ENCODE results near the gene GRM5.
"Not testable (repeated sequence)": the region's sequence is repeated elsewhere in the genome, so short reads cannot be mapped to it uniquely, and the experiment has no call there.

The GRM5 gene

GRCh38 chr11:88536616-88537265 is 529.0 kb downstream of the GRM5 start:
- H3K4me3 ChIP-seq (ENCODE audit: low read depth, low read length), result no peak overlapping the region
- no peak for DNase-seq (ENCODE audit: low read depth)
- no peak for TF ChIP-seq CTCF (IDR thresholded peaks at IDR 0.05; ENCODE audit: low read depth, low read length, missing control alignments)

GRCh38 chr11:88535916-88536547 is 529.8 kb downstream of the GRM5 start:
- TF ChIP-seq CTCF (IDR thresholded peaks at IDR 0.05; ENCODE audit: low read depth, low read length, missing control alignments), result no peak
- DNase-seq (ENCODE audit: low read depth), result no peak
- H3K4me3 ChIP-seq (ENCODE audit: low read depth, low read length), result no peak overlapping the region

GRCh38 chr11:88535266-88535665 is 530.5 kb downstream of the GRM5 start:
- no peak for DNase-seq (ENCODE audit: low read depth)
- TF ChIP-seq CTCF (IDR thresholded peaks at IDR 0.05; ENCODE audit: low read depth, low read length, missing control alignments), result no peak
- H3K4me3 ChIP-seq (ENCODE audit: low read depth, low read length), result no peak overlapping the region

GRCh38 chr11:88534706-88535105 is 531.1 kb downstream of the GRM5 start:
- H3K4me3 ChIP-seq (ENCODE audit: low read depth, low read length); DNase-seq (ENCODE audit: low read depth): not testable (repeated sequence)

GRCh38 chr11:88534185-88534584 is 531.6 kb downstream of the GRM5 start:
- no peak overlapping the region for H3K4me3 ChIP-seq (ENCODE audit: low read depth, low read length)
- no peak for TF ChIP-seq CTCF (IDR thresholded peaks at IDR 0.05; ENCODE audit: low read depth, low read length, missing control alignments)
- no peak for DNase-seq (ENCODE audit: low read depth)

- no peak overlapping the region for H3K4me3 ChIP-seq (ENCODE audit: low read depth, low read length)
- DNase-seq (ENCODE audit: low read depth), result no peak
- TF ChIP-seq CTCF (IDR thresholded peaks at IDR 0.05; ENCODE audit: low read depth, low read length, missing control alignments), result no peak
Measured at GRCh38 chr11:88533001-88533400, 532.8 kb downstream of the GRM5 start.

GRCh38 chr11:88531831-88532230 is 534.0 kb downstream of the GRM5 start:
- DNase-seq (ENCODE audit: low read depth), result no peak
- no peak for TF ChIP-seq CTCF (IDR thresholded peaks at IDR 0.05; ENCODE audit: low read depth, low read length, missing control alignments)
- no peak overlapping the region for H3K4me3 ChIP-seq (ENCODE audit: low read depth, low read length)

Data from GM12864 (cell line).